ENCODE measurements around the gene SMYD3.

SMYD3 gene

GRCh38 chr1:245762396-245762910, 744.6 kb downstream of the SMYD3 start:
- no peak for DNase-seq (ENCODE audit: low read depth)

GRCh38 chr1:245760301-245760700, 746.8 kb downstream of the SMYD3 start:
- DNase-seq (ENCODE audit: low read depth) = no peak
- no peak for TF ChIP-seq CTCF (conservative IDR thresholded peaks at IDR 0.05; ENCODE audit: low read depth, low read length)
- no peak overlapping the region for H3K4me3 ChIP-seq (ENCODE audit: low read depth, low read length)

More at GRCh38 chr1:245762396-245762910, 744.6 kb downstream of the SMYD3 start:
- no peak overlapping the region for H3K4me3 ChIP-seq (ENCODE audit: low read depth, low read length)
- TF ChIP-seq CTCF (conservative IDR thresholded peaks at IDR 0.05; ENCODE audit: low read depth, low read length) = no peak

DNA sequence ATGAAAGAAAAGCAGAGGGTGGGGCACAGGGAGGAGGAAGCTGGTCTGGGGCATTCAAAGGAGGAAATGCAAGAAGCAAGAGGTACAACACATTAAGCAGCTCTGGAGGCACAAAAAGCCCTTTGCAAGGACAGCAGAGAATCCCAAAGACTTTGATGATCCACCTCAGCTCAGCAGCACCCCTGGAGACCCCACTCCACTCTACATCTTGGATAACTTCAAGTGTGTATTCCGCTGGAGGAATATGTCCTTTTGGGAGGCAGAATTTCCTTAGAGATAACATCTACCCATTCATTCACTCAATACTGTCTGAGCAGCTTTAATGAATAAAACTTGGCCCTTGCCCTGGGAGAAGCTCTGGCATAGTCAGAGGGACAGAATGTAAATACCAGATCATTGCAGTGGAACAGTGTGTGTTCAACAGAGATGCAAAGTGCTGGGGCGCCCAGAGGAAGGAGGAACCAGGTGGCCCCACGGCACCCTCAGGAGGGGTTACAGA, 752.6 kb downstream of the SMYD3 start:
- TF ChIP-seq CTCF (conservative IDR thresholded peaks at IDR 0.05; ENCODE audit: low read depth, low read length) = no peak
- no peak overlapping the region for H3K4me3 ChIP-seq (ENCODE audit: low read depth, low read length)
- DNase-seq (ENCODE audit: low read depth) = no peak

GRCh38 chr1:245753807-245754206, 753.3 kb downstream of the SMYD3 start:
- no peak overlapping the region for H3K4me3 ChIP-seq (ENCODE audit: low read depth, low read length)
- no peak for TF ChIP-seq CTCF (conservative IDR thresholded peaks at IDR 0.05; ENCODE audit: low read depth, low read length)
- no peak for DNase-seq (ENCODE audit: low read depth)

GRCh38 chr1:245752561-245752960, 754.5 kb downstream of the SMYD3 start:
- no peak for DNase-seq (ENCODE audit: low read depth)
- no peak overlapping the region for H3K4me3 ChIP-seq (ENCODE audit: low read depth, low read length)
- no peak for TF ChIP-seq CTCF (conservative IDR thresholded peaks at IDR 0.05; ENCODE audit: low read depth, low read length)

- peak; percentile 72 for DNase-seq (ENCODE audit: low read depth)
- H3K4me3 ChIP-seq (ENCODE audit: low read depth, low read length) = no peak overlapping the region
- TF ChIP-seq CTCF (conservative IDR thresholded peaks at IDR 0.05; ENCODE audit: low read depth, low read length) = no peak
Measured at GRCh38 chr1:245751726-245752470, 755.2 kb downstream of the SMYD3 start.

- TF ChIP-seq CTCF (conservative IDR thresholded peaks at IDR 0.05; ENCODE audit: low read depth, low read length) = no peak
- no peak overlapping the region for H3K4me3 ChIP-seq (ENCODE audit: low read depth, low read length)
- peak; percentile 96 for DNase-seq (ENCODE audit: low read depth)
Measured at GRCh38 chr1:245751116-245751515, 756.0 kb downstream of the SMYD3 start.
